H9 (cell line): ENCODE measurements around the gene GPATCH2. TPM values are rescaled to one million over a fixed set of nuclear protein-coding genes. Genes with fewer than 3 reads are reported as not detected.

Source experiments
- DNase-seq: peaks from one replicate; pipeline ENCODE4 v3.0.0-alpha.2; 2017
- H2AFZ ChIP-seq: one replicate; pipeline ENCODE4 v1.6.1; 2013; ENCODE audit warnings: mild to moderate bottlenecking, low read length, control low read depth, moderate library complexity
- H2AK5ac ChIP-seq: 2 replicates; pipeline ENCODE4 v1.6.1; 2013; ENCODE audit warnings: low read length, control low read depth, mixed read lengths; ENCODE audit not compliant: insufficient read length
- H2BK120ac ChIP-seq: one replicate; pipeline ENCODE4 v1.6.1; 2013; ENCODE audit warnings: low read depth, mild to moderate bottlenecking, low read length, control low read depth, inconsistent platforms; ENCODE audit not compliant: poor library complexity, severe bottlenecking
- H2BK12ac ChIP-seq: 2 replicates; pipeline ENCODE4 v1.6.1; 2013; ENCODE audit warnings: low read length, control low read depth, mixed read lengths, low read depth; ENCODE audit not compliant: insufficient read length
- H2BK15ac ChIP-seq: 2 replicates; pipeline ENCODE4 v1.6.1; 2013; ENCODE audit warnings: low read depth, low read length, control low read depth
- H2BK20ac ChIP-seq: one replicate; pipeline ENCODE4 v1.6.1; 2013; ENCODE audit warnings: low read depth, mild to moderate bottlenecking, low read length, control low read depth, inconsistent platforms; ENCODE audit not compliant: poor library complexity, severe bottlenecking
- H2BK5ac ChIP-seq: 2 replicates; pipeline ENCODE4 v1.6.1; 2013; ENCODE audit warnings: low read length, control low read depth, mixed read lengths; ENCODE audit not compliant: insufficient read length
- H3K14ac ChIP-seq: 2 replicates; pipeline ENCODE4 v1.6.1; 2013; ENCODE audit warnings: low read length, control low read depth; ENCODE audit not compliant: insufficient read depth
- H3K18ac ChIP-seq: 2 replicates; pipeline ENCODE4 v1.6.1; 2013; ENCODE audit warnings: low read depth, mild to moderate bottlenecking, mixed read lengths, low read length, control low read depth; ENCODE audit not compliant: insufficient read length
- H3K23ac ChIP-seq: 2 replicates; pipeline ENCODE4 v1.6.1; 2013; ENCODE audit warnings: low read length, control low read depth, mixed read lengths, low read depth; ENCODE audit not compliant: insufficient read length
- H3K23me2 ChIP-seq: 2 replicates; pipeline ENCODE4 v1.6.1; 2013; ENCODE audit warnings: low read depth, mild to moderate bottlenecking, mixed read lengths, low read length, control low read depth; ENCODE audit not compliant: insufficient read length, poor library complexity, severe bottlenecking
- H3K27ac ChIP-seq: 2 replicates; pipeline ENCODE4 v1.5.1; 2013; ENCODE audit warnings: low read length, control low read depth, mixed read lengths, low read depth; ENCODE audit not compliant: insufficient read length
- H3K27me3 ChIP-seq: 2 replicates; pipeline ENCODE4 v1.6.1; 2013; ENCODE audit warnings: low read length, control low read depth, inconsistent platforms; ENCODE audit not compliant: insufficient read depth
- H3K4ac ChIP-seq: 2 replicates; pipeline ENCODE4 v1.6.1; 2013; ENCODE audit warnings: low read depth, mild to moderate bottlenecking, control low read depth, inconsistent platforms, low read length, moderate library complexity
- H3K4me1 ChIP-seq: 2 replicates; pipeline ENCODE4 v1.6.1; 2013; ENCODE audit warnings: low read length, control low read depth, inconsistent platforms; ENCODE audit not compliant: insufficient read depth
- H3K4me2 ChIP-seq: 2 replicates; pipeline ENCODE4 v1.6.1; 2013; ENCODE audit warnings: low read length, control low read depth, mixed read lengths; ENCODE audit not compliant: insufficient read length, insufficient read depth
- H3K56ac ChIP-seq: 2 replicates; pipeline ENCODE4 v1.6.1; 2013; ENCODE audit warnings: low read depth, mild to moderate bottlenecking, mixed read lengths, low read length, control low read depth; ENCODE audit not compliant: insufficient read length
- H3K79me1 ChIP-seq: 2 replicates; pipeline ENCODE4 v1.6.1; 2013; ENCODE audit warnings: low read depth, mild to moderate bottlenecking, moderate library complexity, low read length, control low read depth, inconsistent platforms; ENCODE audit not compliant: insufficient read depth, poor library complexity, severe bottlenecking
- H3K79me2 ChIP-seq: 2 replicates; pipeline ENCODE4 v1.6.1; 2013; ENCODE audit warnings: low read length, control low read depth, inconsistent platforms; ENCODE audit not compliant: insufficient read depth
- H3K9ac ChIP-seq: 2 replicates; pipeline ENCODE4 v1.6.1; 2013; ENCODE audit warnings: low read length, control low read depth, mixed read lengths; ENCODE audit not compliant: insufficient read length; ENCODE audit errors: extremely low read depth
- H3K9me3 ChIP-seq: one replicate; pipeline ENCODE4 v1.6.1; 2013; ENCODE audit warnings: low read depth, low read length, inconsistent platforms; ENCODE audit not compliant: control insufficient read depth
- H3T11ph ChIP-seq: one replicate; pipeline ENCODE4 v1.6.1; 2013; ENCODE audit warnings: mild to moderate bottlenecking, low read length, control low read depth, inconsistent platforms
- H4K20me1 ChIP-seq: one replicate; pipeline ENCODE4 v1.6.1; 2013; ENCODE audit not compliant: control insufficient read depth, insufficient read length, insufficient read depth
- H4K5ac ChIP-seq: 2 replicates; pipeline ENCODE4 v1.6.1; 2013; ENCODE audit warnings: low read depth, mild to moderate bottlenecking, mixed read lengths, low read length, control low read depth; ENCODE audit not compliant: insufficient read length
- H4K8ac ChIP-seq: replicated peaks from 2 replicates; pipeline ENCODE4 v1.6.1; 2013; ENCODE audit warnings: low read length, control low read depth, mixed read lengths, low read depth; ENCODE audit not compliant: insufficient read length
- H4K91ac ChIP-seq: 2 replicates; pipeline ENCODE4 v1.6.1; 2013; ENCODE audit warnings: low read depth, mild to moderate bottlenecking, moderate library complexity, mixed read lengths, low read length, control low read depth; ENCODE audit not compliant: insufficient read length
- H3K27ac Mint-ChIP-seq, 3 experiments: 2 replicates in 2 of 3; 3 replicates in 1 of 3; pipeline ENCODE4 v1.8.0; 2020 to 2021; ENCODE audit warnings: mixed read lengths in 3 of 3, mild to moderate bottlenecking in 1 of 3, moderate library complexity in 1 of 3
- H3K27me3 Mint-ChIP-seq: 2 replicates; pipeline ENCODE4 v1.8.0; 2021; ENCODE audit warnings: low read depth, mild to moderate bottlenecking, moderate library complexity, mixed read lengths
- H3K36me3 Mint-ChIP-seq, 3 experiments: 2 replicates in 2 of 3; 3 replicates in 1 of 3; pipeline ENCODE4 v1.8.0; 2020 to 2021; ENCODE audit warnings: low read depth in 3 of 3, mixed read lengths in 3 of 3; ENCODE audit not compliant: insufficient read depth in 1 of 3
- H3K4me1 Mint-ChIP-seq, 2 experiments: 2 replicates each; pipeline ENCODE4 v1.8.0; 2020; ENCODE audit warnings: mixed read lengths in 2 of 2
- H3K4me3 Mint-ChIP-seq, 2 experiments: 2 replicates in 1 of 2; 3 replicates in 1 of 2; pipeline ENCODE4 v1.8.0; 2020 to 2021; ENCODE audit warnings: mild to moderate bottlenecking in 2 of 2, mixed read lengths in 2 of 2, moderate library complexity in 1 of 2
- H3K9me3 Mint-ChIP-seq, 2 experiments: 2 replicates in 1 of 2; 3 replicates in 1 of 2; pipeline ENCODE4 v1.8.0; 2020; ENCODE audit warnings: mild to moderate bottlenecking in 2 of 2, mixed read lengths in 2 of 2, moderate library complexity in 1 of 2
- CTCF ChIP-seq: fragments of 200-600 bp; sonication (generic); conservative IDR thresholded peaks from 3 replicates; pipeline ENCODE4 v1.8.0; 2021; ENCODE audit warnings: antibody characterized with exemption, mild to moderate bottlenecking
- WGBS: extraction: QIAGEN DNeasy Blood & Tissue Kit; methylation state at CpG from one replicate; pipeline ENCODE4 v1.1.7; 2013; ENCODE audit warnings: missing lambda C conversion rate, low lambda C conversion rate, mixed read lengths; ENCODE audit not compliant: insufficient read length; ENCODE audit errors: extremely low coverage; 5-methylcytosine and 5-hydroxymethylcytosine counted together
- total RNA-seq: library from RNA; stranded (reverse); gene quantifications from 2 replicates; pipeline ENCODE4 v1.2.1, GENCODE V29; 2021

Gene GPATCH2
- total RNA-seq, 1 experiment from 2014 or later, result 14.3 TPM

DNA sequence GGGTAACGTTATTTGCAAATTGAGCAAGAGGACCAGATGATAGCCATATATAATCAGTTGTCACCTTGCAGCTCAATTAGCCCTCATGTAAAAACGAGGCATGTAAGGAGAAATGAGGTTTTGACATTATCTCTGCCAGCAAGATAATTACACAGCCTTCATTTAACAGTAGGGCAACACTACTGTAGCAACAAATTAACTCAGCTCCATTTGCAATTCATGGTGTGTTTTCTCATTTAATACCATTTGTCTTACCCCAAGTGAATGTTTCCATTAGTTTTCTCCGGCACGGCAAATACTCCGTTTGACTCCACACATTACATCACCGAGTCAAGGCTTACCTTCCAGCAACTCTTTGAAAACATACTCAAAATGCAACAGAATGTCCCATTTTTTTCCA is 66.7 kb downstream of the GPATCH2 start:
- no peak overlapping the region for H3K14ac ChIP-seq
- H2BK15ac ChIP-seq, result no peak overlapping the region
- peak overlapping the region in 1 of 3 experiments; percentile 13; a peak in 1 of 7 replicates for H3K27ac Mint-ChIP-seq
- H3K23ac ChIP-seq, result no peak overlapping the region
- no peak overlapping the region for H2AFZ ChIP-seq
- no peak overlapping the region for H2BK20ac ChIP-seq
- no peaks in the 10 kb centered on the region for H3K27me3 Mint-ChIP-seq
- no peak overlapping the region for H2BK12ac ChIP-seq
- no peaks in the 10 kb centered on the region for H3K27me3 ChIP-seq
- H3K4ac ChIP-seq, result no peak overlapping the region
- H3K9ac ChIP-seq, result no peak overlapping the region
- H3K79me2 ChIP-seq, result no peaks in the 10 kb centered on the region
- H2BK120ac ChIP-seq, result no peak overlapping the region
- H2BK5ac ChIP-seq, result no peak overlapping the region
- H3T11ph ChIP-seq, result no peak overlapping the region
- no peak overlapping the region for H4K91ac ChIP-seq
- no peak for DNase-seq
- H3K4me2 ChIP-seq, result no peak overlapping the region
- H3K36me3 Mint-ChIP-seq, result no peaks in the 10 kb centered on the region
- H3K23me2 ChIP-seq, result no peaks in the 10 kb centered on the region
- no peak overlapping the region for H3K4me3 Mint-ChIP-seq
- H4K8ac ChIP-seq, result no peak overlapping the region
- no peak overlapping the region for H3K56ac ChIP-seq
- H3K18ac ChIP-seq, result no peak overlapping the region
- no peaks in the 10 kb centered on the region for H4K20me1 ChIP-seq
- H4K5ac ChIP-seq, result no peak overlapping the region
- H2AK5ac ChIP-seq, result no peak overlapping the region
- H3K9me3 Mint-ChIP-seq, result no peaks in the 10 kb centered on the region
- H3K4me1 ChIP-seq, result no peaks in the 10 kb centered on the region
- no peak for TF ChIP-seq CTCF
- no peak overlapping the region for H3K27ac ChIP-seq
- H3K4me1 Mint-ChIP-seq, result peaks cover 3 to 4% of the 10 kb centered on the region in 2 experiments
- no peaks in the 10 kb centered on the region for H3K9me3 ChIP-seq
- H3K79me1 ChIP-seq, result no peaks in the 10 kb centered on the region
- no CpG with 5 or more reads among the region's 6 CpGs for WGBS
